Putamen (tissue), 1 donor: ENCODE data around the gene NCBP1.
A peak's percentile ranks its signal among the peaks of the same experiment; 100 is the strongest.
"Not testable (repeated sequence)": the region's sequence is repeated elsewhere in the genome, so short reads cannot be mapped to it uniquely, and the experiment has no call there.

Experiments
- DNase-seq: peaks from one replicate; pipeline ENCODE4 v3.0.0-alpha.2; 2016; ENCODE audit warnings: low spot score

NCBP1 gene

DNA sequence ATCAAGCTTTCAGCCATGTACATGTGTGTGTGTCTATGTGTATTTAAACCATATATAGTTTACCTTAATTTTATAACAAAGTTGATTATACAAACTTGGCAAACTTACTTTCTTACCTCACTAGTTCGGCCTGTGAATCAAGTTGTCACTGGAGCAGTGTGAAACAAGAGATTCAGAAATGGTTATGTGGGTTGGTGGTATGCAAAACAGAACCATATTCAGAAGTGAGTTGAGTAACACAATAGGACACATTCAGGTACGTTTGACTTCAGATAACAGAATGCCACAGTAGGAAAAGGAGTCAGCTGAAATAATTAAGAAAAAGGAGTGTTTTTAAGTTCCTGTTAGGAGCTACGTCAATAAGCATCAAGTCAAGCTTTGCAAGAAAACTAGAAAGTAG, 42.0 kb downstream of the NCBP1 start:
- no peak for DNase-seq

DNA sequence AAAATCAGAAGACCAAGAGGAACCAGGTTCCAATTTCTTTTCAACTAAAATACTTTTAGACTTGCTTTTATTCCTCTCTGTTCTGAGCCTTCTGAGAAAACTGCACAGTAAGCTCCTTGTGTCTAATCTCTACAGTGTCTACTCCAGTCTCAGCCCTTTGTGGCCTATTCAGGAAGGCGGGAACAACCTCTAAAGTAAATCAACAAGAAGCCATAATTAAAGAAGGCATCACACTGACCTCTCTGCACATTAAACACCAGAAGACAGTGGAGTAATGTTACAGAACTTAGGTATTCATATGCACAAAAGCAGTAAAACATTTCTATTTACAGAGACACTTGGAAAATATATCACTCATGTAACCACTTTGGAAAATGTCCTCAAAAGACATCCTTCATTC, 48.6 kb downstream of the NCBP1 start:
- no peak for DNase-seq

DNA sequence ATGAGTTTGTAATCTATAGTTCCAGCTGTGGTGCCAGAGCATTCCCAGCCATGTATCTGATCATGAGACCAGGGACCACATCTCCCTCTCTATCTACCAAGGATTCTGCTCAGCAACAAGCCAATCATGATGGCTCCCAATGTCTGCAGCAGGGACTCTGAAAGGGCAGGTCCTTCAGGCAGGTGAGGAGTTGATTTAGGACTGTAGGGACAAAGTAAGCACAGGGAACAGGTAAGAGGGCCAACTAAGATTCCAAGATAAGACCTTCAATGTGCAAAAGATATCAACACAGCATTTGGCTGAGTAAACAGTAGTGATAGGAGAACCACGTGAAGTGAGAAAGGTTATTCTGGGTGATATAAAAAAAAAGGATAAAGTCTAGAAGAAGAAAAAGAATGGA, 55.0 kb downstream of the NCBP1 start:
- no peak for DNase-seq

DNA sequence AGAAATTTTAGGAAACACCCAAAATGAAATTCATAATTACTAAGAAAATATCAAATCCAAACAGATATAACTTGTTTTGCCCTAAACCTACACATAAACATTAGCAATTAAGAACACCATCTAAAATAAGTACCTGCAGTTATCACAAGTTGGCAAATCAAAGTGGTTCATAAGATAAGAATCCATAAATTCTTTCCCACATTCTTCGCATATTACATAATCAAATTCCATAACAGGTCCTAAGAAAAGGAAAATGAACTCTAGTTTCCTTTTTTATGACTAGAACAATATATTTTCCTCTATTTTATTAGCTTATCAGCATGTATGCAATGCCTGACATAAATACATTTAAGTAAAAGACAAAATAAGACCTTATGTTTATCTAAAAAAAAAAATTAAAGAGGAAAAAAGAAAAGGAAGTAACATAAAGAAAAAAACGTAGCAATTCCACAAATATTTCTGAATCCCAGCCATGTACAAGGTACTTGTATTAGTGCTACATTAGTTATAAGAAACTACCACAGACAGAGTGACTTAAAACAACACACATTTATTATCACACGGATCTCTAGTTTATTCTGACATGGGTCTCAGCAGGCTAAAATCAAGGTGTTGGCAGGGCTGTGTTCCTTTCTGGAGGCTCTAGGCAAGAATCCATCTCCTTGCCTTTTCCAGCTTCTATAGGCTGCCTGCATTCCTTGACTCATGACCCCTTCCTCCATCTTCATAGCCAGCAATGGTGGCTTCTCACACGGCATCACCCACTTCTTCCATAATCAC, 56.0 kb downstream of the NCBP1 start:
- no peak for DNase-seq

DNA sequence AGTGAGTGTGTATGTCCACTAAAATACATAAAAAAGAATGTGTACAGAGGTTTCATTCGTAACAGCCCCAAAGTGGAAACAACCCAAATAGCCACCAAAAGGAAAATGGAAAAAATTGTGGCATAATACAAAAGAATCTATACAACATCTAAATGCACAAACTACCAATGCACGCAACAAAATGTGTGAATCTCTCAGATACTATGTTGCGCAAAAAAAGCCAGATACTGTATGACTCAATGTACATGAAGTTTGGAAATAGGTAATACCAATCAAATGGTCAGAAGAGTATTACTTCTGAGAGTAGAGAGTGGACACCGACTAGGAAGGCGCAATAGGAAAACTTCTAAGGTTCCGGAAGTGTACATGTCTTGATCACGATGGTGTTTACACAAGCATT, 61.1 kb downstream of the NCBP1 start:
- DNase-seq, result no peak

DNA sequence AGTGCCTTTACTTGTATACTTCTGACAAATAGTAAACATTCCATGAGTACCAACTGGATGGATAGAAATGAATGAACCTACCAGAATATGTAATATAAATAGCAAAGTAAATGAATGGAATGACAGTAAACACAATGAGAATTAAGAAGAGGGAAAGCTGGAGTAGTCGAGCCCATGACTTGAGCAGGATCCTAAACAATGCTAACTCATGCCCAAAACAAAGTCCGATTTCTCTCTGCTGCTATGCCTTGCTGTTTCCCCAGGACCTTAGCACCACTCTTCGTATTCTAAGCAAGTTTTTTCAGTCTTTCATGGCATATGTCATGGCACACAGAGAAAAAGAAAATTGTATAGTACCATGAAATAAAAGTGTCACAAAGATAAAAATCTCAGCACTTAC, 61.8 kb downstream of the NCBP1 start:
- no peak for DNase-seq

DNA sequence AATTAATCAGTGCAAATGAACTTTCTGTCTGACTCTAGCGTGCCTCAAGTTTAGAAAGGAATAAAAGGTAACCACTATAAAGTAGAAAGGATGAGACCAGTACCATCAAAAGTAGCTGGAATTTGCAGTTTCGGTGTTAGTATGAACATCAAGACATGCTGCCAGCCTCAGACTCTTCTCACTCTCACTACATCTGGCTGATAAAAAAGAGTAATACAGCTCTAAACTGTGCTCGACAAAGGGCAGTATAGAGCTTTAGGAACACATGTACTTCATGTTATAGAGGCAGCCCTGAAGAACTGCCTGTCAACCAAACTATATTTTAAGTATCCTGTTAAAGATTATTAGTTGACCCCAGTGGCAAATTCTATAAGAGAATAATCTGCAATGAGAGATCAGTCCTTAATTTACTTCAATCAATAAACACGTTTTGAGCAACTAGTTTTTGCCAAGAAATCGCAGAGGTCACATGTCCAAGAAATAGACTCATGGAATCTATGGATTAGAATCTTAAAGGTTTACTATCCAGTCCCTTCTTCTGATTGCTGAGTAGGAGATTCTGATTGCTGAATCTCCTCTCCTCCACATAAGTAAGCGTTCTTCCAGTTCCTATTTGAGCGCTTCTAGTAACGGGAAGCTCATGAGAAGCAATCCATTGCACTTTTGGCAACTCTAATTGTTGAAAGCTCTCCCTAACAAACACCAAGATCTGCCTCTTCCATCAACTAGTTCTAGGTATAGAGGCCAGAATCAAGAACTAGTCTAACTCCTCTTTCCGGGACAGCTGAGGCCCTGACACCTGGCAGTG, 62.6 kb downstream of the NCBP1 start:
- peak; percentile 22 for DNase-seq

DNA sequence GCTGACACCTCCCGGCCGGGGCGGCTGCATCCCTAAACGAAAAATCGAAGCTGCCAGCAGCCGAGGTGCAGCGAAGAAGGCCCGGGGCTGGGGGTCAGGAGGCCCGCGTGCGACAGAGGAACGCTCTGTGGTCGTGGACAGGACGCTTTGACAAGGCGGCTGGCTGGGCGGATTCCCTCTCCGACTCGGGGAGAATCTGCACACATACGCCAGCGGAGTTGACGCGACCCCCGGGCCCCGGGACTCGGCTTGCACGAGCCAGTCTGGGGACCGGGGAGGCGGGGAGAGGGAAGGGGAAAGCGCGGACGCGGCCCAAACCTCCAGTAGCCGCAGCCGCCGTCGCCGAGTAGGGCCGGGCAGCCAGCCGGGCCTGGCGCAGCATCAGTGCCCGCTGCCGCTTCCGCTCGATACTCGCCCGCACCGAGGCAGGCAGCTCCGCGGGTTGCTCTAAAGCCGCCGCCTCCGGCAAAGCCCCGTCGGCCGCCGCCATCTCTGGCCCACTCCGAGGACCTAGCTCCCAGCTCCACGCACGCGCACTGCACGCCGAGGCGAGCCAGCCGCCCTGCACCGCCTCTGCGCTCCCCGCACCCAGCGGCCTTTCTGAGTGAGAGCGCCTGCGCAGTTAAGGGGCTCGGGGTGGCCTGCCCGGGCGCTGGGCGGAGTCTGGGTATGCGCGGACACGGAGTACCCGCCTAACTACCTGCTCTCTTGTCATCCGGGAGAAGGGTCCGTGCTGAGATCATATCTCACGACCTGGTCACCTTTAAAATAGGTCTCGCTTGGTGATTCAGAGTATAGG, 63.4 kb downstream of the NCBP1 start, which contains the start of gene XPA:
XPA (minus strand) TSS at position 538 of the 799 bp plus-strand sequence; CDS start at position 490, 48 bp downstream.
- peak; percentile 96 for DNase-seq

DNA sequence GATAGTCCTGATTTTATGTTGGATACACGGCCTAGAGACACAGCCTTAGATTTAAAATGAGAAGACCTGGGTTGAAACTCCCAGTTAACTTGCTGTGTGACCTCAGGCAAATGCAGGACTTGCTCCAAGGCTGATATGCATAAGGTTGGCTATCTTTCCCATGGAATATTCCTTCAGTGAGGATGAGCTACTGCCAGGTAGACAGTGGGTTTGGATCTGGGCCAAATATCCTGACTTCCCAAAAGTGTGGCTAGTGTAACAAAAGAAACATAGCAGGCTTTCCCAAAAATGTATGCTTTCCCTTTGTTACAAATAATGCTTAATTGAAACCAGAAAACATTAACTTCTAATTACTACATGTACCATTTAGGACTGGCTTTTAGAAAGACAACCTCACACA, 64.2 kb downstream of the NCBP1 start:
- DNase-seq, result no peak

DNA sequence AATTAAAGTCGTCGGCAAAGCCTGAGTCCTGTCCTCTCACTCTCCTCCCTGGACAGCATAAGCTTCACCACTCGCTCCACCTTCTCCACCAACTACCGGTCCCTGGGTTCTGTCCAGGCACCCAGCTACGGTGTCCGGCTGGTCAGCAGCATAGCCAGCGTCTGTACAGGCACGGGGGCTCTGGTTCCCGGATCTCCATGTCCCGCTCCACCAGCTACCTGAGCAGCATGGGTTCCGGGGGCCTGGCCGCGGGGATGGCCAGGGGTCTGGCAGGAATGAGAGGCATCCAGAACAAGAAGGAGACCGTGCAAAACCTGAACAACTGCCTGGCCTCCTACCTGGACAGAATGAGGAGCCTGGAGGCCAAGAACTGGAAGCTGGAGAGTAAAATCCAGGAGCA, 65.2 kb downstream of the NCBP1 start:
- no peak for DNase-seq

DNA sequence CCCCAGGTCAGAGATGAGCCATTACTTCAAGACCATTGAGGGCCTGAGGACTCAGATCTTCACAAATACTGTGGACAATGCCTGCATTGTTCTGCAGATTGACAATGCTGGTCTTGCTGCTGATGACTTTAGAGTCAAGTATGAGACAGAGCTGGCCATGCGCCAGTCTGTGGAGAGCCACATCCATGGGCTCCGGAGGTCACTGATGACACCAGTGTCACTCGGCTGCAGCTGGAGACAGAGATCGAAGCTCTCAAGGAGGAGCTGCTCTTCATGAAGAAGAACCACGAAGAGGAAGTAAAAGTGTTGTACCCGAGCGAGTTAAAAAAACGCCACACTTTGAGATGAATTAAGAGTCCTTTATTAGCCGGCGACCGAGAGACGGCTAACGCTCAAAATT, 65.7 kb downstream of the NCBP1 start:
- DNase-seq, result peak; percentile 66

DNA sequence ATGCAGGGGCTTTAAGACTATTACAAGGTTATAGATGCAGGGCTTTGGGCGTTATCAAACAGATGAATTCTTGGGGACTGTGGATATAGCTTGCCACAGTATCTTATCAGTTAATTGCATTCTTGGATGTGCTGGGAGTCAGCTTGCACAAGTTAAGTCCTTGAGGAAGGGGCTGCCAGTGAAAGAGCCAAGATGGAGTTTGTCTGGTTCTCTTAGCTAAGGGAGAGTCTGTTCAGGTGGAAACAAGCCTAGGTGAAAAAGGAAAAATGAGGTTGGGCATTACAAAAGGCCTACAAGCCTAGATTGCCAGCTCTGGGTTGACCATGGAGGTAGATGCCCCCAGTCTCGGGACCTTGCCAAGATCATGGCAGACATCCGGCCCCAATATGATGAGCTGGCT, 66.2 kb downstream of the NCBP1 start:
- not testable (repeated sequence) for DNase-seq

DNA sequence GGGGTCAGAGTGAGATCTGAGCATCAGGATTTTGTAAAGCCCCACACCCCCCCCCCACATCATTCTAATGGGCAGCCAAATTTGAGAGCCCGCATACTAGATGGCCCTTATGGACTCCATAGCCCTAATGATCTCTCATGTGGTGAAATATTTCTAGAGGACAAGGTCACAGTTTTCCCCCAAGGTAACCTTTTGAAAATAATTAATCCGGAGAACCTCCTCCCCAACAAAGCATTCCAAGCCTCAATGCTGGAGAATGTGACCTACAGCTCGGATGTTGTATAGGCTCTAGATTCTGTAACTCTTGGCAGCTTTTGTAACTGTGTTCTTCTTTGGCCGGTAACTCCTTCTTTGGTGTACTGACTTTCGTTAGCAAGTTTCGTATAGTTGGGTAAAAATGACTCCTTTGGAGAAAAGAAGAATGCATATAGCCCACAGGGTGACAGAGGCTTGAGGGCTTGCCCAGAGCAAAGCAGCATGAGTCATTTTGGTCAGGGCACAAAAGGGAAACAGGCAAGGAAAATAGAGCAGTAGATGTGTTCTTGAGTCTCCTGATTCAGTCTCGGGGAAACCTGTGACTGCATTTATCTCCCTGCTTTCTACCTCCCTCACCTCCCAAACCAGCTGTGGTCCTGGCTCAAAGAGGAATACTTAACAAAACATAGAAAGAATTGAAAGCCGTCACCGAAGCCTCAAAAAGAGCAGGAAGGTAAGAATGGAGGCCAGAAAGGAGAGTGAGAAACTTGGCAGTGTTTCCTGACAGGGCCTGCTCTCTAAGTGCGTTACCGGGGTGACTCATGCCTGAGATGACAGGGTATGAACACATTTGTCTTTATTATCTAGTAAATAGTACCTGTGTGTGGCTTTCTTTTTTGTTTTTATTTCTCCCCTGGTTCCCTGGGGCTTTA, 70.1 kb downstream of the NCBP1 start:
- DNase-seq, result no peak

DNA sequence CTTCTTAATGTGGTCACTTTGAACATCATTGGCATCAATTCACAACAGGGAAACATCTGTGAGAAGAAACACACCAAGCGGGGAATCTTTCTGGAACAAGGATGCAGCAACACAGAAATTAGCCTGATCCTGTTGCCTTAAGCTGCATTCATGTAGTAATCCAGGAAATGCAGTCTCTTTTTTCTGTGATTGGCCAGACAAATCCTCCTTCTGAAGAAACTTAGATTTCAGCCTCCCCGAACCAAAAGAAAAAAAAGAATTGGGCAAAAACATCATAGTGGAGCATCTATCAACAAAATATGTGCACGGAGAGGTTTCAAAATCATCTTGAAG, 70.7 kb downstream of the NCBP1 start:
- no peak for DNase-seq

DNA sequence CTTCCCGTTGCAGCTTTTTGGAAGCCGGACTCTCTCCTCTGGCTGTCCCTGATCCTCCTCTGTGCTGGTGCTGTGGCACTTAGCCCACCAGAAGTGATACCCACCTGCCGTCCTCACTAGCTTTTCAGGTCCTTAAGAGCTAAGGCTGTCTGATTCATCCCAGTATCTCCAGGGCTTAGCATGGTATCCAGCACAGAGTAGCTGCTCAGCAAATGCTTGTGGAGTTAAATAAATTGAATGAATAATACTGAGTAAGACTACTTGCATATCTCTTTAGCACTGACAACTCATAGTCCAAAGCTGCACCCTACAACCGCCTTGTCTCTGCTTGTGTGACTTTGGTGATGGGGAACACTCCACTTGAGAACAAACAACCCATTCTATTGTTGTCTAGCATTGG, 71.2 kb downstream of the NCBP1 start:
- no peak for DNase-seq

DNA sequence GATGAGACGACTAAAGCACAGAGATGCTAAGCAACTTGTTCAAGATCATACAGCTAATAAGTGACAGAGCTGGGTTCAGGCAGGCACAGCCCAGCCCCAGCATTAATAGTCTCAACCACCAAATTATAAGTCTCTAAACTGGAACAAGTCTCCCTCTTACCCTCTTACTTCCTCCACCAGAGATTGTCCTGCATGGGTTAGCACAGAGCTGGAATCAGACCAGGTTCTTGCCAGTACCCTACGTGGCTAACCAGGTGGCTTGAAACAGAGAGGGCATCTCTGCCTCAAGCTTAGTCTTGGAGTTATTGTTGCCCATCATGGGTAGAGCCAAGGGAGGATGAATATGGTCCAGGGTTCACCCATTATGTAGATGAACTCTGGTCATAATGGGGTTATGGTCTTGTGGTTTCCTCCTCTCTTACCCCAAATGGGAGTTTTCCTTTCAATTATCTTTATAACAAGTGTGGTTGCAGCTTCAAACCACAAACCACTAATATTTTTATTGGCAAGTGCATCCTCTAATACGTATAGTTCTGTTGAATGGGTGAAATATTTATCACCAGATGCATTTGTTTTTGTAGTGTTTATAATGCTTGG, 71.8 kb downstream of the NCBP1 start:
- no peak for DNase-seq

DNA sequence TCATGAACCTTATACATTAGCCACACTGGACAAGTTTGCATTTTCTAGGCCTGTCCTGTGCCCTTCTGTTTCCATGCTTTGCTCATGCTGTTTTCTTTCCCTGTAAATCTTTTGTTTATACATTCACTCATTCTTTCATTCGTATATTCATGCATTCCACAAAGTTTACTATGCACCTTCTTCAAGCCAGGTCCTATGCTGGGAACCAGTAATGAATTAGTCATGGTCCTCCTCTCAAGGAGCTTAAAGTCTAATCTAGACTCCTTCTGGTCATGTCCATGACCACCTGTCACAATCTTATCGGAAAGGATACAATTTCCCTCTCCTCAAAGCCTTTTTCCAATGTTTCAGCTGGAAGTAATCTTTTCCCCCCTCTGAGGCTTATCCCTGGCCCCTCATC, 72.6 kb downstream of the NCBP1 start:
- no peak for DNase-seq

DNA sequence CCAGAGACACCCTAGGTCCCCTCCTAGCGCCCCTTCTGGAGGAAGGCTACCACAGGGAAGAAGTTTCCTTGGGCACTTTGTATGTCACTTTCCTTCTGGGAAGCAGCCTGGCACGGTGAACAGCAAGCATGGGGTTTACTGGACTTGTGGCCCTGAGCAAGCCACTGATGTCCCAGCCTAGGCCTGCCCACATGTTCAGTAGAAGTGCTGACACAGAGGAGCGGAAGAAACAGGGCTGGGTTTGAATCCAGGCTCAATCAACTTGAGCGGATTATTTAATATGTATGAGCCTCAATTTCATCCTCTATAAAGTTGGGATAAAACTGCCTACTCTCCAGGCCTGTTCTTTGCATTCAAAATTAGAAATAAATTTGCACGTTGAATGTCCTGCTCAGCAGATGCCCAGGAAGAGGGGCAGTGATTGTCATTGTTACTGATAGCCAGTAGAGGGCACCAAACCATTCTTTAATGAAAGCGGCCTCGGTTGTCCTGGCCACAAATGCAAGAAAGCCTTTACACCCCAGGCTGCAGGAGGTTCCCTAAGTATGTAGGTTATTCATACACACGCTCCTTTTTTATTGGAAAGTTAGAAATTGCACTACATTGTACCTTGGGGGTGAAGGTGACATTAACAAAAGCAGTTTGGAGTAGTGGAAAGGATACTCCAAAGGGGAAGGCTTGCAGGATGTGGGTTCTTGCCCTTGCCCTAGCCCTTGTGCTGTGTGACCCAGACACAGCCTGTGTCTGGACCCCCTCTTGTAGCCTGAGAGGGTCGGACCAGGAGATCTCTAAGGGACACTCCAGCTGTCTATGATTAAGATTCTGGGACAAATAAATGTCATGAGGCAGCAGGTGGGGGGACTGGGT, 77.0 kb downstream of the NCBP1 start:
- peak; percentile 62 for DNase-seq

DNA sequence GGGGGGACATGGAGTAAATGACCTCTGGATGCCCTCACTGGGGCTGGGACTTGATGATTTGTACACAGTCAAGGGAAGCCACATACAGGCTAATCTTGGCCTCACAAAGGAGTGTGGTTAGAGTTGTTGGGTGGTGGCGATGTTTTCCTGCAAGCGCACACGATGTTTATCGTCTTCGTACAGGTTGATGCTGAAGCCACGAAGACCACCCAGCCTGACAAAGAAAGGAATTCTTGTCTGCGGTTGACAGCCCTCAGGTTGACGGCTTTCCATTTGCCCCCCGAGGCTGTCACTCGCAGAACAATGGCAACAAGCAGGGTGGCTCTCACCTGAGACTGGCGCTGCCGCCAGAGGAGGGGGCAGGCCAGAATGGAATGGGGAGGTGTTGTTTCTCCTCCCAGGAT, 77.6 kb downstream of the NCBP1 start:
- DNase-seq, result no peak

DNA sequence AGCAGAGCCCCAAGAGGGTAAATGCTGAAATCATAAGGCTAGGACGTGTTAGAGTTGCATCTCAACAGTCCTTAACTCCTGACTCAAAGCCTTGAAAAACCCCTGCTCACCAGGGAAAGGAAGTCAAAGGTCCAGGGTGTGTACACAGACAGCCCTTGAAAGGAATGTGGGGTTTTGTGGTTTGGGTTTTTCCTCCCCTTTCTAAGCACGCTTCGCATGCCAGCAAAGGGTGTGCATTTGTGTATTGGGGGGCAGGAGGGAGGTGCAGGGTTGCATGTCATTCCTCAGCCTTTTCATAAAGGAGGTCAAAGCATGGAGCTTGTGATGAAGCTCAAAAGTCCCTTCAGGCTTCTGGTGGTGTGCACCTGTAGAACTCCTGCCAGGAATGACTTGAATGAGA, 80.8 kb downstream of the NCBP1 start:
- no peak for DNase-seq
